Bronchial epithelial cell (primary cell): ENCODE measurements around the gene XPNPEP1. TPM values are rescaled to one million over a fixed set of nuclear protein-coding genes. Genes with fewer than 3 reads are reported as not detected.

Experiments
- DNase-seq: peaks from one replicate; pipeline ENCODE4 v3.0.0-alpha.2; 2010; ENCODE audit warnings: low read depth
- FAIRE-seq: peaks from 2 replicates; lab custom pipeline; 2011; peaks lifted over from hg19 to GRCh38; lab: Jason Lieb, UNC
- H3K27me3 ChIP-seq: 2 replicates; pipeline ENCODE4 v1.5.1; 2011; ENCODE audit warnings: low read length; ENCODE audit not compliant: control insufficient read depth, insufficient read depth
- H3K36me3 ChIP-seq: 2 replicates; pipeline ENCODE4 v1.5.1; 2011; ENCODE audit warnings: low read length; ENCODE audit not compliant: control insufficient read depth, insufficient read depth
- H3K4me3 ChIP-seq: 2 replicates; pipeline ENCODE4 v1.5.1; 2011; ENCODE audit warnings: mild to moderate bottlenecking, low read depth, low read length, control low read depth
- CTCF ChIP-seq: IDR thresholded peaks from 2 replicates; pipeline ENCODE4 v1.5.1; 2011; ENCODE audit warnings: mild to moderate bottlenecking, moderate library complexity, low read length, control low read depth, inconsistent platforms; ENCODE audit not compliant: insufficient read depth, severe bottlenecking
- total RNA-seq: library from RNA; depleted of rRNA; stranded (reverse); fragments of >200 nt; gene quantifications from 2 replicates; pipeline ENCODE4 v1.2.1, GENCODE V29; 2014

Gene XPNPEP1
- total RNA-seq, 1 donor from 2014 or later: 76.6 TPM

DNA sequence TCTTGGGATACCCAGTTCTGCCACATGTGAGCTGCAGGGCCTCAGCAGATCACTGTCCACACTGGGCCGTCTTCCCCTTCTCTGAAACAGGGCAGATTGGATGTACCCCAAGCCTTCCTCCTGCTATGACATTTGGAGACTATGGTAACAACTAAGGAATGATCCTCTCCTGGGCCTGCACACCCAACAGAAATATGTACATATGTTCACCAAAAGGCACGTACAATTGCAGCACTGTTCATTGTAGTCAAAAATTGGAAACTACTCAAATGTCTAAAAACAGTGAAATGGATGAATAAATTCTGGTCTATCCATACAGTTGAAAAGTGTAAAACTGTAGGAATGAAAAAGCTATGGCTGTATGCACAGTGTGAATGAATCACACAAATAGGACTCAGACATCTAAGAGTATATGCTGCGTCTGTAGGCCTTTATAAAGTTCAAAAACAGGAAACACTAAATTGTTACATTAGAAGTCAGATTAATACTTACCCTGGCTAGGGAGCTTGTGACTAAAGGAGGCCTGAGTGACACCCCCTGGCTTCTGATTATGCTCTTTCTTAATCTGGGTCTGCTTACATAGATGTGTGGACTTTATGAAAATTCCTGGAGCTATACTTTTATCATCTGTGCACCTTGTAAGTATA, 16.1 kb upstream of the XPNPEP1 start:
- H3K36me3 ChIP-seq: no peaks in the 10 kb centered on the region
- no peak for TF ChIP-seq CTCF
- FAIRE-seq: no peak
- no peak for DNase-seq
- H3K27me3 ChIP-seq: peaks cover 3% of the 10 kb centered on the region
- no peak overlapping the region for H3K4me3 ChIP-seq

DNA sequence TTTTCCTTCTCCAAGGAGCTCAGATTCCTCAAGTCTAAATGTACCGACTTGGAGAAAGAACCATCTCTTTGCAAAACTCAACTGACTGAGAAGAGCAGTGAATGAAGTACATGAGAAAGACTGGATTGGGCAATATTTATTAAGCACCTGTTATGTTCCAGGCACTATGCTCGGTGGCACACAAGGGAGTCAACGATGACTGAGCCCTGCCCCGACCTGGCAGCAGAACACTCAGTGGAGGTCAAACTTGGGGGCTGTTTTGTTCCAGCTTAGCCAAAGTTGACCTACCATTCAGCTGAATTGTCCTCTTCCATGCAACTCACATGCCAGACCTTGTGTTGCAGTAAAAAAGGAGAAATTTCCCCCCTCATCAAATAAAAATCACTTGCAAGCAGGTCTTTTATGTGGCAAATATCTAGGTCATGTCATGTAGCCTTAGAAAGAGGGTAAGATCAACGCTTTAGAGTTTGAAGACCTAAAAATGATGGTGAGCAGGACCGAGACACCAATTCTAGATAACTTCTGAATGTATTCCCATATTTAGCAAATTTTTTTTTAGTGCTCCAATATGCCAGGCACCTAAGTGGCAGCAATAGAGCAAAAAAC, 14.3 kb upstream of the XPNPEP1 start:
- Histone ChIP-seq H3K36me3 (no peaks in the 10 kb centered on the region), H3K27me3 (peaks cover 2% of the 10 kb centered on the region), H3K4me3 (no peak overlapping the region)
- DNase-seq (no peak), FAIRE-seq (no peak)
- TF ChIP-seq CTCF: no peak

DNA sequence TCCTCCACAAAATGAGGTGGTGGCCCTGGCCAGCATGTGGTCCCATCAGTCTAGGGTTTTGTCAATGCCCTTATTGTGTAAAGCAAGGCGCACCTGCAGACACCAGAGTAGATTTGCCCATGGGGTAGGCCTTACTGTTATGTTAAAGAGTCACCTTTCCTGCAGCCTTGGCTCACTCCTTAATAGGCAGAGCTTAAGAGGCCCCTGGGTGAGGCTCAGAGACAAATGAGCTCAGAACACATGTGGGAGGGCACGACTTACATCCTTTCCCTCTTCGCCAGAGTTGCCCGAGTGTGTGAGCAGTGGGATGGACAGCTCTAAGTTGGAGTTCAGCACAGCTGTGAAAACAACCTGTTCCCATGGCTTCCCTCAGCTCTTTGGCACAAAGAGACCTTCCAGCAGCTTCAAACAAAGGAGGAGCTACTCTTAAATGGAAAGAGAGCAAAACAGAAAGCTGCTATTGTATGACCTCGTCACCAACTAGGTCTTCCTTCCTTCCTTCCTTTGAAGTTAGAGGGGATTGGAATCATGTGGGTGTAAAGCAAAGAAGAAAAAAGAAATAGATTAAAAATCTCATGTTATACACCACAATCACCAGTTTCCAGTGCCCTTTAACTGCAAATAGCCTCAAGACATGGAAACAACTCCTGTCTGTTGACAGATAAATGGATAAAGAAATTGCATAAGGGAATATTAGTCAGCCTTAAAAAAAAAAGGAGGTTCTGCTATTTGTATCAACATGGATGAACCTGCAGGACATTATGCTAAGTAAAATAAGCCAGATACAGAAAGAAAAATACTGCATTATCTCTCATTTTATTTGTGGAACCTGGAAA, 11.9 kb upstream of the XPNPEP1 start:
- TF ChIP-seq CTCF: no peak
- DNase-seq: peak; percentile 83
- FAIRE-seq: no peak

DNA sequence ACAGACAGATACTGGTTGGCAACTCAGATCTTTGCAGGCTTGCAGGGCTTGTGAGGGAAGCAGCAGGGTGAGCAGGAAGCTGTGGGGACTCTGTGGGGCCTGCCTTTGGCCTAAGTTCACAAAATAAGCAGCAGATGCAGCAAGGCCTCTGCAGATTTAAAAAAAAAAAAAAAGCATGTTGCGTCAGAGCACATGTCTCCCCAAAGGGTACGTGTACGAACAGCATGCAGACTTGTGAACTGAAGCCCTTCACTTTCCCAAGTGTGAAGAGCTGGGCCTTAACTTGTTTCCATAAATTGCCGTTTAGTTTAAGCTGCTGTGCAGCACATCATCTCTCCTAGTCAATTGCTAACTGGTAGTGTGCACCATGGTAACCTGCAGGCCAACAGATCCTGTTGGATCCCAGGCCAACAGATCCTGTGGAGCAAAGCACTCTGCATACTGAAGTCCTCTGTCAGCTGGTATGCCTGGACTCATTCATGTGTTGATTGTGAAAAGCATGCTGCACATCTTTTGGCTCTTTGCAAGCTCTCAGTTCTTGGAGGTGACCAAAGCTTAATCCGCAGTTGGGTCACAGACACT, 10.8 kb upstream of the XPNPEP1 start:
- H3K4me3 ChIP-seq: no peak overlapping the region
- no peak for DNase-seq
- H3K27me3 ChIP-seq: peaks cover 2% of the 10 kb centered on the region
- H3K36me3 ChIP-seq: no peaks in the 10 kb centered on the region
- FAIRE-seq: no peak
- no peak for TF ChIP-seq CTCF

More for the DNA sequence above, 11.9 kb upstream of the XPNPEP1 start:
- H3K4me3 ChIP-seq: no peak overlapping the region
- H3K36me3 ChIP-seq: no peaks in the 10 kb centered on the region
- peaks cover 2% of the 10 kb centered on the region for H3K27me3 ChIP-seq

DNA sequence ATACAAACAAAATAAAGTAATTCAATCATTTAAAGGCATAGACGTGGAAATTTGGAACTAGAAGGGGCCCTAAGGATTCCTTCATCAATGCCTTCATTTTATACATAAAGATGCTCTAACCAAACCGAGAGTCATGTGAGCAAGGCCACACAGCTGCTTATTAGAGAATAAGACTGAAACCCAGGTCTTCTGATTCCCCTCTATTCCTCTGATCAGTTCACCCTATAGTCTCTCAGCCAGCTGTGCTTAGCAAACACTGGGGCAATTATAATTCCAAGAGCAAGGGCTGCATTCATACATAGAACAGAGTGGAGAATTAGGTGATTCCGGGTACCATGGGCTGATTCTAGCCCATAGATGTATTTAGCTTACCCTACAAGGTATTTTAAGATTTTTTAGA, 9.7 kb upstream of the XPNPEP1 start:
- TF ChIP-seq CTCF: no peak

More for the DNA sequence above, 9.7 kb upstream of the XPNPEP1 start:
- no peaks in the 10 kb centered on the region for H3K36me3 ChIP-seq
- DNase-seq (no peak), FAIRE-seq (no peak)
- peaks cover 2% of the 10 kb centered on the region for H3K27me3 ChIP-seq
- no peak overlapping the region for H3K4me3 ChIP-seq
